ENCODE results near the gene SIGLEC8. TPM values are rescaled to one million over a fixed set of nuclear protein-coding genes. Genes with fewer than 3 reads are reported as not detected.

Gene SIGLEC8
- total RNA-seq, 1 donor from 2014 or later = not detected

GRCh38 chr19:51462681-51463080, 4.4 kb upstream of the SIGLEC8 start:
- Mint-ChIP-seq H3K4me1 (no peaks in the 10 kb centered on the region), H3K36me3 (ENCODE audit: low read depth) (no peaks in the 10 kb centered on the region), H3K9me3 (no peaks in the 10 kb centered on the region), H3K27me3 (peaks cover 36% of the 10 kb centered on the region), H3K27ac (no peak overlapping the region), H3K4me3 (no peak overlapping the region)
- ATAC-seq (ENCODE audit: low read depth) (no peak), DNase-seq (no peak)
- intact Hi-C loops (cut with micrococcal nuclease) = no loop called here
- POLR2A ChIA-PET = no interaction called here
- TF ChIP-seq, protein P1, sequence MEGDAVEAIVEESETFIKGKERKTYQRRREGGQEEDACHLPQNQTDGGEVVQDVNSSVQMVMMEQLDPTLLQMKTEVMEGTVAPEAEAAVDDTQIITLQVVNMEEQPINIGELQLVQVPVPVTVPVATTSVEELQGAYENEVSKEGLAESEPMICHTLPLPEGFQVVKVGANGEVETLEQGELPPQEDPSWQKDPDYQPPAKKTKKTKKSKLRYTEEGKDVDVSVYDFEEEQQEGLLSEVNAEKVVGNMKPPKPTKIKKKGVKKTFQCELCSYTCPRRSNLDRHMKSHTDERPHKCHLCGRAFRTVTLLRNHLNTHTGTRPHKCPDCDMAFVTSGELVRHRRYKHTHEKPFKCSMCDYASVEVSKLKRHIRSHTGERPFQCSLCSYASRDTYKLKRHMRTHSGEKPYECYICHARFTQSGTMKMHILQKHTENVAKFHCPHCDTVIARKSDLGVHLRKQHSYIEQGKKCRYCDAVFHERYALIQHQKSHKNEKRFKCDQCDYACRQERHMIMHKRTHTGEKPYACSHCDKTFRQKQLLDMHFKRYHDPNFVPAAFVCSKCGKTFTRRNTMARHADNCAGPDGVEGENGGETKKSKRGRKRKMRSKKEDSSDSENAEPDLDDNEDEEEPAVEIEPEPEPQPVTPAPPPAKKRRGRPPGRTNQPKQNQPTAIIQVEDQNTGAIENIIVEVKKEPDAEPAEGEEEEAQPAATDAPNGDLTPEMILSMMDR (IDR thresholded peaks at IDR 0.05) = no peak
- CTCF ChIA-PET = no interaction called here

- CTCF ChIA-PET = no interaction called here
- H3K4me1 Mint-ChIP-seq = no peaks in the 10 kb centered on the region
- peaks cover 36% of the 10 kb centered on the region for H3K27me3 Mint-ChIP-seq
- no peaks in the 10 kb centered on the region for H3K36me3 Mint-ChIP-seq (ENCODE audit: low read depth)
- ATAC-seq (ENCODE audit: low read depth) = no peak
- H3K27ac Mint-ChIP-seq = no peak overlapping the region
- H3K9me3 Mint-ChIP-seq = no peaks in the 10 kb centered on the region
- no peak for DNase-seq
- TF ChIP-seq, protein P1 (IDR thresholded peaks at IDR 0.05) = no peak
- intact Hi-C loops (cut with micrococcal nuclease) = no loop called here
- H3K4me3 Mint-ChIP-seq = no peak overlapping the region
- POLR2A ChIA-PET = no interaction called here
Measured at GRCh38 chr19:51462276-51462675, 4.0 kb upstream of the SIGLEC8 start.

GRCh38 chr19:51461723-51462161, 3.5 kb upstream of the SIGLEC8 start:
- DNase-seq (no peak), ATAC-seq (ENCODE audit: low read depth) (no peak)
- no peak overlapping the region for H3K27ac Mint-ChIP-seq
- H3K9me3 Mint-ChIP-seq = no peaks in the 10 kb centered on the region
- no peak overlapping the region for H3K4me3 Mint-ChIP-seq
- H3K36me3 Mint-ChIP-seq (ENCODE audit: low read depth) = no peaks in the 10 kb centered on the region
- peaks cover 35% of the 10 kb centered on the region for H3K27me3 Mint-ChIP-seq
- POLR2A ChIA-PET = no interaction called here
- TF ChIP-seq, protein P1 (IDR thresholded peaks at IDR 0.05) = no peak
- CTCF ChIA-PET = no interaction called here
- H3K4me1 Mint-ChIP-seq = no peaks in the 10 kb centered on the region
- intact Hi-C loops (cut with micrococcal nuclease) = no loop called here

DNA sequence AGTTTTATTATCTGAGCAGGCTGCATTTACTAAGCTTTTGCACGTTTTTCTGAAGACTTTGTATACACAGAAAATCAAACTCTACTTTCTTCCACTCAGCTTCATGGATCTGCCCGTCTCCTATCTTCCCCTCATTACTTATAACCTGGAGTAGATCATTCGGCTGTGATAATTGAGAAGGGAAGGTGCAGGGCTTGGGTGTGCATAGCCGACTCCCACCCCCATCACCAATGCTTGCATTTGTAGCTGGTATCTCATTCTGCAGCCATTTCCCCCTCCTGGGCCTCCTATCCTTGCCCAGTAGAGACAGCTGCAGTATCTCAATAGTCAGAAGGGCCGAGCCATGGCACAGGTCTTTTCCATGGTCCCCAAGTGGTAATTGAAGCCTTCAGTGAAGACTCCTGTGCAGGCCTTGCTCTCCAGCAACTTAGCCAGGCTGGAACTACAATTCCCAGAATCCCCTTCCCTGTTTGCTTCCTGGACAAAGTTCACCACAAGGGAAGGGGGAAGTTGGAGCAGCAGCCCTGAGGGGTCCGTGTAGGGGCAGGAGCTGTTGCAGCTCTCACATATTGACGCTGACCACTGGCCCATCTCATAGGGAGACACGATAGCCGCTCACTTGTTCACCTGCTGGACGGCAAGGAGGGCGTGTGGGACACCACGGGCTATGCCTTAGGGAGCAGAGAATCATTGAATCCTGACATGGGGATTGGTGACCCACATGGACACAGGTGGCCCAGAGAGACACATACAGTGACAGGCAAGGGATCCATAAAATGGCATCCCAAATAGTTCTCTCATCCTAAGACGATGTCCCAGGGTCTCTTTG, 2.1 kb upstream of the SIGLEC8 start:
- ATAC-seq (ENCODE audit: low read depth) (no peak), DNase-seq (no peak)
- Mint-ChIP-seq H3K4me3 (peak overlapping the region; percentile 66), H3K9me3 (no peaks in the 10 kb centered on the region), H3K27me3 (peaks cover 39% of the 10 kb centered on the region), H3K36me3 (ENCODE audit: low read depth) (no peaks in the 10 kb centered on the region), H3K27ac (no peak overlapping the region), H3K4me1 (no peaks in the 10 kb centered on the region)
- TF ChIP-seq, protein P1 (IDR thresholded peaks at IDR 0.05) = no peak
- POLR2A ChIA-PET = no interaction called here
- CTCF ChIA-PET = interaction anchor here (0.9 kb wide), 1 partner anchor 12 kb away, joined by 3 read pairs; no protein-coding TSS in a partner anchor
- intact Hi-C loops (cut with micrococcal nuclease) = no loop called here

DNA sequence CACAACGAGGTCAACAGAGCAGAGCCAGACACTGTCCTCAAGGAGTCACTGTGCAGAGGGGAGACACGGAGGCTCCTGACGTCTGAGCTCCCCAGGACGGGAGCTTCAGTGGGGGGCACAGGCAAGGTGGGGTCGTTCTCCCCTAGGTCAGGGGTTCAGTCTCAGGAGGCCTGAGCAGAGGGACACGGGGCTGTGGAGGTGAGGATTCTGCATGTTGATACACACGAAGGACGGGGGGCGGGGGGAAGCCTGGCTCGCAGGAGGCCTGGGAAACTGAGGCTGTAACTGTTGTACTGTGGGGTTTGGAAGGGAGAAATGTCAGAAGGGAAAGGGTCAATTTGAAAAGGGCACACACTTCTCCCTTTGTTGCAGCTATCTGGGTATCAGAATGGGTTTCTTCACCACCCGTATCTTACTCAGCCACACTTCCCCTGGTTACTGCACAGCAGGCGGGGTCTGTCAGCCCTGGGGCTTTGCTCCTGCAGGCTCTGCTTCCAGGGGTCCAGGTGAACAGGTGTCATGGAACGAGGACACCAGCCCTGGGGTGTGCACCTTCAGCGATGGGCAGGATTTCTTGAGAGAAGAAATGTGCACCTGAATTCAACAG, 748 bp upstream of the SIGLEC8 start:
- TF ChIP-seq, protein P1 (IDR thresholded peaks at IDR 0.05) = no peak
- no peak for DNase-seq
- no peak overlapping the region for H3K4me3 Mint-ChIP-seq
- peaks cover 36% of the 10 kb centered on the region for H3K27me3 Mint-ChIP-seq
- no peak for ATAC-seq (ENCODE audit: low read depth)
- H3K36me3 Mint-ChIP-seq (ENCODE audit: low read depth) = no peaks in the 10 kb centered on the region
- CTCF ChIA-PET = no interaction called here
- no peaks in the 10 kb centered on the region for H3K9me3 Mint-ChIP-seq
- H3K27ac Mint-ChIP-seq = no peak overlapping the region
- H3K4me1 Mint-ChIP-seq = no peaks in the 10 kb centered on the region
- intact Hi-C loops (cut with micrococcal nuclease) = no loop called here
- POLR2A ChIA-PET = no interaction called here
